Liver (tissue), 9 donors: Measurements from ENCODE around the gene RASGRF1. TPM values are rescaled to one million over a fixed set of nuclear protein-coding genes. Genes with fewer than 3 reads are reported as not detected.

Experiments used
- DNase-seq: peaks from one replicate; pipeline ENCODE4 v3.0.0-alpha.2; 2017; ENCODE audit warnings: low spot score
- H3K27ac ChIP-seq, 2 donors: one replicate each; pipeline ENCODE4 v1.7.0; 2013; ENCODE audit warnings: inconsistent platforms in 2 of 2, low read length in 2 of 2, control low read depth in 1 of 2, low read depth in 1 of 2, mild to moderate bottlenecking in 1 of 2
- H3K27me3 ChIP-seq, 4 donors: one replicate each; pipeline versions ENCODE4 v1.6.1 to v1.7.0; 2013; ENCODE audit warnings: low read length in 3 of 4, inconsistent platforms in 1 of 4, mild to moderate bottlenecking in 1 of 4, moderate library complexity in 1 of 4; ENCODE audit not compliant: control insufficient read depth in 4 of 4, insufficient read depth in 4 of 4
- H3K36me3 ChIP-seq, 4 donors: one replicate each; pipeline versions ENCODE4 v1.6.1 to v1.7.0; 2013; ENCODE audit warnings: low read length in 3 of 4, mild to moderate bottlenecking in 3 of 4, low read depth in 1 of 4, moderate library complexity in 1 of 4; ENCODE audit not compliant: control insufficient read depth in 4 of 4, insufficient read depth in 3 of 4
- H3K4me1 ChIP-seq, 4 donors: one replicate each; pipeline versions ENCODE4 v1.6.1 to v1.7.0; 2013; ENCODE audit warnings: low read length in 3 of 4, mild to moderate bottlenecking in 3 of 4, moderate library complexity in 1 of 4; ENCODE audit not compliant: control insufficient read depth in 4 of 4, insufficient read depth in 4 of 4
- H3K4me3 ChIP-seq, 3 donors: one replicate each; pipeline versions ENCODE4 v1.6.1 to v1.7.0; 2013; ENCODE audit warnings: low read length in 3 of 3, control low read depth in 1 of 3, low read depth in 1 of 3, mild to moderate bottlenecking in 1 of 3
- H3K9ac ChIP-seq, 2 donors: one replicate each; pipeline ENCODE4 v1.7.0; 2013; ENCODE audit warnings: low read length in 2 of 2, mild to moderate bottlenecking in 2 of 2, moderate library complexity in 2 of 2, control low read depth in 1 of 2, low read depth in 1 of 2
- H3K9me3 ChIP-seq, 4 donors: one replicate each; pipeline versions ENCODE4 v1.6.1 to v1.7.0; 2013; ENCODE audit warnings: low read length in 3 of 4; ENCODE audit not compliant: control insufficient read depth in 4 of 4
- ATF3 ChIP-seq: IDR thresholded peaks from 2 replicates; pipeline ENCODE4 v1.6.1; 2016; ENCODE audit warnings: antibody characterized with exemption
- EGR1 ChIP-seq, 2 donors: IDR thresholded peaks; 2 replicates each; pipeline ENCODE4 v1.6.1; 2016 to 2018; ENCODE audit warnings: antibody characterized with exemption in 2 of 2, low read depth in 2 of 2
- FOXA1 ChIP-seq: IDR thresholded peaks from 2 replicates; pipeline ENCODE4 v1.6.1; 2016; ENCODE audit warnings: antibody characterized with exemption
- FOXA2 ChIP-seq: IDR thresholded peaks from 2 replicates; pipeline ENCODE4 v1.6.1; 2016; ENCODE audit warnings: antibody characterized with exemption
- GABPA ChIP-seq, 2 donors: IDR thresholded peaks in 1 of 2; conservative IDR thresholded peaks in 1 of 2; 2 replicates each; pipeline ENCODE4 v1.6.1; 2016; ENCODE audit warnings: antibody characterized with exemption in 2 of 2, mild to moderate bottlenecking in 1 of 2, moderate library complexity in 1 of 2
- HNF4A ChIP-seq, 2 donors: conservative IDR thresholded peaks; 2 replicates each; pipeline ENCODE4 v1.6.1; 2016; ENCODE audit warnings: antibody characterized with exemption in 2 of 2, mild to moderate bottlenecking in 2 of 2
- HNF4G ChIP-seq: IDR thresholded peaks from 2 replicates; pipeline ENCODE4 v1.6.1; 2016; ENCODE audit warnings: antibody characterized with exemption
- JUND ChIP-seq, 2 donors: IDR thresholded peaks; 2 replicates each; pipeline ENCODE4 v1.6.1; 2016; ENCODE audit warnings: antibody characterized with exemption in 2 of 2
- NR2F2 ChIP-seq: IDR thresholded peaks from 2 replicates; pipeline ENCODE4 v1.6.1; 2016; ENCODE audit warnings: antibody characterized with exemption
- RAD21 ChIP-seq, 2 donors: IDR thresholded peaks; 2 replicates each; pipeline ENCODE4 v1.6.1; 2016; ENCODE audit warnings: antibody characterized with exemption in 2 of 2, mild to moderate bottlenecking in 2 of 2
- RXRA ChIP-seq, 2 donors: IDR thresholded peaks; 2 replicates each; pipeline ENCODE4 v1.6.1; 2017 to 2018; ENCODE audit warnings: antibody characterized with exemption in 2 of 2, mild to moderate bottlenecking in 1 of 2
- SP1 ChIP-seq: IDR thresholded peaks from 2 replicates; pipeline ENCODE4 v1.6.1; 2018; ENCODE audit warnings: antibody characterized with exemption, mild to moderate bottlenecking
- TAF1 ChIP-seq: conservative IDR thresholded peaks from 2 replicates; pipeline ENCODE4 v1.6.1; 2016; ENCODE audit warnings: antibody characterized with exemption, mild to moderate bottlenecking
- YY1 ChIP-seq: IDR thresholded peaks from 2 replicates; pipeline ENCODE4 v1.6.1; 2016; ENCODE audit warnings: antibody characterized with exemption, mild to moderate bottlenecking
- whole genome bisulfite sequencing: extraction: QIAGEN DNeasy Blood & Tissue Kit; methylation state at CpG from one replicate; pipeline ENCODE4 v1.1.7; 2013; 5-methylcytosine and 5-hydroxymethylcytosine counted together
- polyA plus RNA-seq, 2 donors: library from polyadenylated mRNA; stranded (reverse) in 1 of 2; unstranded in 1 of 2; fragments of 200-250 nt in 1 of 2; fragments of >200 nt in 1 of 2; fragmentation: Nextera tagmentation in 1 of 2; extraction: Ambion mirVana in 1 of 2; gene quantifications; one replicate each; pipeline versions ENCODE4 v1.2.1 to v1.2.3, GENCODE V29; 2013 to 2015
- total RNA-seq, 2 donors: library from RNA; depleted of rRNA; stranded (reverse); fragments of >200 nt; gene quantifications; one replicate each; pipeline ENCODE4 v1.2.3, GENCODE V29; 2014
- TF ChIP-seq, protein P1 (sequence below): fragments of 150-350 bp; IDR thresholded peaks from 2 replicates; pipeline ENCODE4 v1.5.1; 2017; ENCODE audit warnings: improper control_type of control experiment, low read depth, low read length; ENCODE audit not compliant: missing input control
- TF ChIP-seq, protein P2 (sequence below): IDR thresholded peaks from 2 replicates; pipeline ENCODE4 v1.6.1; 2016; ENCODE audit warnings: antibody characterized with exemption
- TF ChIP-seq, protein P3 (sequence below): IDR thresholded peaks from 2 replicates; pipeline ENCODE4 v1.6.1; 2016; ENCODE audit warnings: antibody characterized with exemption, mild to moderate bottlenecking
- TF ChIP-seq, protein P4 (sequence below): IDR thresholded peaks from 2 replicates; pipeline ENCODE4 v1.6.1; 2016; ENCODE audit warnings: antibody characterized with exemption
- donor health status: healthy.
- donor health status: healthy.
- donor health status: healthy.
- donor health status: healthy.
- donor health status: healthy.

Gene RASGRF1
- total and polyA plus RNA-seq, 4 donors, result 0.28 TPM; not detected in 3

DNA sequence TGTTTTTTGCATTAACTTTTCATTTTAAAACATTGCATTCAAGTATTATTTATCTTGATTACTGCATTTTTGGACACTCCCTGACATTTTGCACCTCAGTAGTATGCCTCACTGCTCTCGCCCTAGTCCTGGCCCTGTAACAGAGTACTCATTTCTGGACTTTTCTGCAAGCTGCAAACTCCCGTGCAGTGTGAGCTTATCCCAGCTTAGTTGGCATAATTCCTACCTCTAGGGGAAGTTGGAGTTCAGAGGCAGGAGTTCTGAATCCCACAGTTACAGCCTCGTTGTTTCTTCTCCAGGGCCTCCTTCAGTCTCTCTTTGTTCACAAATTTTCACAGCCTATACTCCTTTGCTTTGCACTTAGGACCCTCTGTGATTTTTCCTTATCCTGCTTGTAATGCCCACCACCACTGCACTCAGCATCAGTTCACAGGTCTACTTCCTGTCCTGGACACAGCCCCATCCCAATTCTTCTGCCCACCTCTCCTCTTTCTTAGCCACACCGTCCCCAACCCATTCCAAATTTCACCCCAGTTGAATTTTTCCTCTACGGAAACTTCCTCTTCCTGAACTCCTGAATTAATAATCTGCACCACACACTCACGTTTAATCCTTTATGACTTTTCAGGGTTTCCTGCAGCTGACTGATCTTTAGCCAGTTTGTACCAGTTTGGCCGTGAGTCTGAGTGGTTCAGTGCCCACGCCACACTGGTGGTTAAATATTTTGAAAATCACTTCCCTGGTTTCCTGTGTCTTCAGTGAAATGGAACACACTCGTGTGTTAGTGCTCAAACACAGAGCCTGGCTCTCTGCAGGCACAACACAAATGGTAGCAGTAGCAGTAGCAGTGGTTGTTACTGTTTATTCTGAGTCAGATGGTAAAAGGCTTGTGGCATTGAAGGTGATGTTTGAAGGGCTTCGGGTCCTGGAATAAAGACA lies 139.4 kb downstream of the RASGRF1 start:
- H3K9me3 ChIP-seq, result no peaks in the 10 kb centered on the region
- peak overlapping the region in 1 of 2 donors; percentile 43 for H3K9ac ChIP-seq
- TF ChIP-seq, protein P1, sequence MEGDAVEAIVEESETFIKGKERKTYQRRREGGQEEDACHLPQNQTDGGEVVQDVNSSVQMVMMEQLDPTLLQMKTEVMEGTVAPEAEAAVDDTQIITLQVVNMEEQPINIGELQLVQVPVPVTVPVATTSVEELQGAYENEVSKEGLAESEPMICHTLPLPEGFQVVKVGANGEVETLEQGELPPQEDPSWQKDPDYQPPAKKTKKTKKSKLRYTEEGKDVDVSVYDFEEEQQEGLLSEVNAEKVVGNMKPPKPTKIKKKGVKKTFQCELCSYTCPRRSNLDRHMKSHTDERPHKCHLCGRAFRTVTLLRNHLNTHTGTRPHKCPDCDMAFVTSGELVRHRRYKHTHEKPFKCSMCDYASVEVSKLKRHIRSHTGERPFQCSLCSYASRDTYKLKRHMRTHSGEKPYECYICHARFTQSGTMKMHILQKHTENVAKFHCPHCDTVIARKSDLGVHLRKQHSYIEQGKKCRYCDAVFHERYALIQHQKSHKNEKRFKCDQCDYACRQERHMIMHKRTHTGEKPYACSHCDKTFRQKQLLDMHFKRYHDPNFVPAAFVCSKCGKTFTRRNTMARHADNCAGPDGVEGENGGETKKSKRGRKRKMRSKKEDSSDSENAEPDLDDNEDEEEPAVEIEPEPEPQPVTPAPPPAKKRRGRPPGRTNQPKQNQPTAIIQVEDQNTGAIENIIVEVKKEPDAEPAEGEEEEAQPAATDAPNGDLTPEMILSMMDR, result peak; percentile 35
- TF ChIP-seq ATF3, result no peak
- peak in 1 of 2 donors; percentile 29 for TF ChIP-seq RAD21 (IDR thresholded peaks at IDR 0.05)
- H3K36me3 ChIP-seq, result no peaks in the 10 kb centered on the region
- 33% methylated on average over 10 of the region's 10 CpGs for WGBS
- H3K27ac ChIP-seq, result peak overlapping the region; percentile 84 to 92
- H3K4me1 ChIP-seq, result peaks cover 9 to 31% (median 26%) of the 10 kb centered on the region in 4 donors
- no peak overlapping the region for H3K4me3 ChIP-seq
- no peaks in the 10 kb centered on the region for H3K27me3 ChIP-seq
- no peak for DNase-seq

DNA sequence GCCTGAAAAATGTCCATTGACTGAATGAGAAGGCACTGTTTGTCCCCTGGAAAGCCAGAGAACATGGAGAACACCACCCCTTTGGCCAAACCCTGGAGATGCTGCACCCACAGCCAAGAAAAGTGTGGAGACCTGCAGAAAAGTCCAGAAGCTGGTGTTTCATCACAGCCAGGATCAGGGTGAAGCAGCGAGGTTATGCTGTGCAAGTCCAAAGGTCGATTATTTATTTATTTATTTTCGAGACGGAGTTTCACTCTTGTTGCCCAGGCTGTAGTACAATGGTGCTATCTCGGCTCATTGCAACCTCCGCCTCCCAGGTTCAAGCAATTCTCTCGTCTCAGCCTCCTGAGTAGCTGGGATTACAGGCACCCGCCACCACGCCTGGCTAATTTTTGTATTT lies 140.2 kb downstream of the RASGRF1 start:
- Histone ChIP-seq H3K9ac (no peak overlapping the region), H3K4me1 (peaks cover 9 to 31% (median 26%) of the 10 kb centered on the region in 4 donors), H3K27me3 (no peaks in the 10 kb centered on the region), H3K27ac (peak overlapping the region; percentile 84 to 92), H3K9me3 (no peaks in the 10 kb centered on the region), H3K4me3 (no peak overlapping the region), H3K36me3 (no peaks in the 10 kb centered on the region)
- TF ChIP-seq JUND (IDR thresholded peaks at IDR 0.05) (peak in 1 of 2 donors; percentile 48), TAF1 (no peak), RAD21 (IDR thresholded peaks at IDR 0.05) (peak; percentile 12 to 19), HNF4A (conservative IDR thresholded peaks at IDR 0.05) (peak; percentile 90 to 93), YY1 (peak; percentile 84), ATF3 (peak; percentile 72), GABPA (IDR thresholded peaks at IDR 0.05 in 1 of 2, conservative IDR thresholded peaks at IDR 0.05 in 1 of 2) (no peak), FOXA2 (no peak), FOXA1 (no peak), EGR1 (IDR thresholded peaks at IDR 0.05; ENCODE audit: low read depth in 2 of 2) (no peak), NR2F2 (no peak), SP1 (peak; percentile 74), RXRA (IDR thresholded peaks at IDR 0.05) (peak; percentile 77 to 79), HNF4G (peak; percentile 80)
- TF ChIP-seq, protein P2, sequence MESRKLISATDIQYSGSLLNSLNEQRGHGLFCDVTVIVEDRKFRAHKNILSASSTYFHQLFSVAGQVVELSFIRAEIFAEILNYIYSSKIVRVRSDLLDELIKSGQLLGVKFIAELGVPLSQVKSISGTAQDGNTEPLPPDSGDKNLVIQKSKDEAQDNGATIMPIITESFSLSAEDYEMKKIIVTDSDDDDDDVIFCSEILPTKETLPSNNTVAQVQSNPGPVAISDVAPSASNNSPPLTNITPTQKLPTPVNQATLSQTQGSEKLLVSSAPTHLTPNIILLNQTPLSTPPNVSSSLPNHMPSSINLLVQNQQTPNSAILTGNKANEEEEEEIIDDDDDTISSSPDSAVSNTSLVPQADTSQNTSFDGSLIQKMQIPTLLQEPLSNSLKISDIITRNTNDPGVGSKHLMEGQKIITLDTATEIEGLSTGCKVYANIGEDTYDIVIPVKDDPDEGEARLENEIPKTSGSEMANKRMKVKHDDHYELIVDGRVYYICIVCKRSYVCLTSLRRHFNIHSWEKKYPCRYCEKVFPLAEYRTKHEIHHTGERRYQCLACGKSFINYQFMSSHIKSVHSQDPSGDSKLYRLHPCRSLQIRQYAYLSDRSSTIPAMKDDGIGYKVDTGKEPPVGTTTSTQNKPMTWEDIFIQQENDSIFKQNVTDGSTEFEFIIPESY, result no peak
- TF ChIP-seq, protein P3, sequence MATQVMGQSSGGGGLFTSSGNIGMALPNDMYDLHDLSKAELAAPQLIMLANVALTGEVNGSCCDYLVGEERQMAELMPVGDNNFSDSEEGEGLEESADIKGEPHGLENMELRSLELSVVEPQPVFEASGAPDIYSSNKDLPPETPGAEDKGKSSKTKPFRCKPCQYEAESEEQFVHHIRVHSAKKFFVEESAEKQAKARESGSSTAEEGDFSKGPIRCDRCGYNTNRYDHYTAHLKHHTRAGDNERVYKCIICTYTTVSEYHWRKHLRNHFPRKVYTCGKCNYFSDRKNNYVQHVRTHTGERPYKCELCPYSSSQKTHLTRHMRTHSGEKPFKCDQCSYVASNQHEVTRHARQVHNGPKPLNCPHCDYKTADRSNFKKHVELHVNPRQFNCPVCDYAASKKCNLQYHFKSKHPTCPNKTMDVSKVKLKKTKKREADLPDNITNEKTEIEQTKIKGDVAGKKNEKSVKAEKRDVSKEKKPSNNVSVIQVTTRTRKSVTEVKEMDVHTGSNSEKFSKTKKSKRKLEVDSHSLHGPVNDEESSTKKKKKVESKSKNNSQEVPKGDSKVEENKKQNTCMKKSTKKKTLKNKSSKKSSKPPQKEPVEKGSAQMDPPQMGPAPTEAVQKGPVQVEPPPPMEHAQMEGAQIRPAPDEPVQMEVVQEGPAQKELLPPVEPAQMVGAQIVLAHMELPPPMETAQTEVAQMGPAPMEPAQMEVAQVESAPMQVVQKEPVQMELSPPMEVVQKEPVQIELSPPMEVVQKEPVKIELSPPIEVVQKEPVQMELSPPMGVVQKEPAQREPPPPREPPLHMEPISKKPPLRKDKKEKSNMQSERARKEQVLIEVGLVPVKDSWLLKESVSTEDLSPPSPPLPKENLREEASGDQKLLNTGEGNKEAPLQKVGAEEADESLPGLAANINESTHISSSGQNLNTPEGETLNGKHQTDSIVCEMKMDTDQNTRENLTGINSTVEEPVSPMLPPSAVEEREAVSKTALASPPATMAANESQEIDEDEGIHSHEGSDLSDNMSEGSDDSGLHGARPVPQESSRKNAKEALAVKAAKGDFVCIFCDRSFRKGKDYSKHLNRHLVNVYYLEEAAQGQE, result peak; percentile 62
- TF ChIP-seq, protein P1, result no peak
- TF ChIP-seq, protein P4, sequence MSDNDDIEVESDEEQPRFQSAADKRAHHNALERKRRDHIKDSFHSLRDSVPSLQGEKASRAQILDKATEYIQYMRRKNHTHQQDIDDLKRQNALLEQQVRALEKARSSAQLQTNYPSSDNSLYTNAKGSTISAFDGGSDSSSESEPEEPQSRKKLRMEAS, result no peak
- no peak for DNase-seq
- 37% methylated on average over 9 of the region's 9 CpGs for WGBS
